ENCODE measurements around the gene TMEM120A. TPM values are rescaled to one million over a fixed set of nuclear protein-coding genes. Genes with fewer than 3 reads are reported as not detected.

Gene TMEM120A
- total RNA-seq, 1 experiment from 2014 or later, result 15.7 TPM

DNA sequence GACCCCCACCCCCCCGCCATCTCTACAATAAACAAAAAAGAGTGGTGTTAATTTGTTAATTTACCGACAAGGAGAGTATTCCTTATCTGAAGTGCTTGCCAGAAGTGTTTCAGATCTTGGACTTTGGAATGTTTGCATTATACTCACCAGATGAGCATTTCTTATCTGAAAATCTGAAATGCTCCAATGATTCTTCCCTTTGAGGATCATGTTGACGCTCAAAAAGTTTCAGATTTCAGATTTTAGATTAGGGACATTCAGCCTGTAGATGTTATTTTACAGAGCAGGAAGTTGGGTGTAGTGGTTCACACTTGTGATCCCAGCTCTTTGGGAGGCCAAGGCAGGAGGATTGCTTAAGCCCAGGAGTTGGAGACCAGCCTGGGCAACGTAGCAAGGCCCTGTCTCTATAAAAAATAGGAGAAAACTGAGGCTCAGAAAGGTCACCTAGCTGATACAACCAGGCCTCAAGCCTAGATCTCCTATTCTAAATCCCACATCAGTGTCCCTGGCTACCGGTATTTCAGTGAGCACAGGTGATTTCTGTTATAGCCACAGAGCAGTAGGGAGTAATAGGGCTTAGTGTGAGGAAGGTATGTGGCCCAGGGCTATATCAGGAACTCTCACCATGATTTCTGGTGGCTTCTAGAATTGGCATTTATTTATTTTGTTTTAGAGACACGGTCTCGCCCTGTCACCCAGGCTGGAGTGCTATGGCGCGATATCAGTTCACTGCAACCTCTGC lies 35.4 kb downstream of the TMEM120A start:
- peak; percentile 69 for DNase-seq (ENCODE audit: low read depth)

DNA sequence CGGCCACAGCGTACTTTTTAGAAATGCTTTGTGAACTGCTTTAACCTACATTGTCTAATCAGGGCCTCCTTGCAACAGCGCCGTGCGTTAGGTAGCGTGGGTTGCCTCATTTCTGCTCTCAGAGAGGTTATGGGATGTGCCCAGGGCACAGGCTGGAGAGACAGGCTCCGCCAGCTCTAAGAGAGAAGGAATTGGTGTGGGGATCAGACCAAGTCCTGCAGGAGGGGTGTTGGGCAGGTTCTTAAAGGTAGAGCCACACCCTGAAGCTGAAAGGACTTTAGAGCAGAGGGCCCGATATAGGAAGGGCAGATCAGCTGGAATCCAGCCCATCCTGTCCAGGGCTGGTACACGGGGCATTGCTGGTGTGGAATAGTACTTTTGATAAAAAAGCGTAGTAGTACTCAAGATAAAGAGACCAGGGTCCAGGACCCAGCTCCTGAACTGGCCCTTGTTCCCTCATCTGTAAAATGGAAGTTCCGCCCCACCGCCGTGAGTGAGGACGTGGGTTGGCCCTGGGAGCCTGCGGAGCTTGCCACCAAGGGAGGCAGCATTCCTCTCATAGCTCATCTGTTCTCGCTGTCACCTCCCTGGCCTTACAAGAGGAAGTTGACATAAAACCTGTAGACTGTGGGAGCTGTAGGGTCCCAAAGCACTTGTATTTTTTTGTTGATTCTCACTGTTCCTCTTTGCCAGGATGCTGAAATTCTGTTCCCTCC lies 37.2 kb downstream of the TMEM120A start:
- no peak for DNase-seq (ENCODE audit: low read depth)

DNA sequence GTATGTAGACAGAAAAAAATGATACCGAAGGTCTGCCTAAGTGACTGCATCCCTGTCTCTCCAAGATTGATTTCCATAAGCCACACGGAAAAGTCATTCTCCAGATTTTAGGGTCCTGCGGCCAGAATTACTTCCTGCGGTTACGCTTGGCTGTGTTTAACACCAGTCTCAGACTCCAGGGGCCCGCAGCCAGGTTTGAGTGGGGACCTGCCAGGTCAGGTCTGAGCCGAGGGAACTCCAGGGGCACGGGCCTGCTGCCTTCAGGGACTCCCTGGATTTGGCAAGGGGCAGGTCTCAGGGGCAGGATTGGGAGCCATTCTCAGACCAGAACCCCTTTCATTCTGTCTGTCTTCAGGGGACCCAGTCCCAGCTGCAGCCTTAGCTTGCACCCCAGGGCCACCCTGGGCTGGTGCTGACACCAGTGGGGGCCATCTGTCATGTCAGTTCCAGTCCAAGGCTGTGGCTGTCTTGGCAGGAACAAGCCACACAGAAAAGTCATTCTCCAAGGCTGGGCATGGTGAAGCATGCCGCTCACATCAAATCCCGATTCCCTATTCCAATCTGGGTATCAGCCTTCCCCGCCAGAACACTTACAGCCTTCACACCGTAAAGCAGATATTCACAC lies 39.0 kb downstream of the TMEM120A start:
- no peak for DNase-seq (ENCODE audit: low read depth)

DNA sequence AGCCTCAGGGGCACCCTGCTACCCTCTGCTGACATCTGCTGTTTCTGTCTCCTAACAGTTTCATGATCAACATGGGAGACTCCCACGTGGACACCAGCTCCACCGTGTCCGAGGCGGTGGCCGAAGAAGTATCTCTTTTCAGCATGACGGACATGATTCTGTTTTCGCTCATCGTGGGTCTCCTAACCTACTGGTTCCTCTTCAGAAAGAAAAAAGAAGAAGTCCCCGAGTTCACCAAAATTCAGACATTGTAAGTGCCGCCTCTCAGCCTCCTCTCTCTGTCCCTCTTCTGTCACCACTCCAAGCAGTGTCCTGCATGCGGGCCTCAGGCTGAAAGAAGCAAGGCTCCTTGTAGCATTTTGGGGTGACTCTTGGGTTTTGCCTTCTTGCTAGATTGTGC lies 40.5 kb downstream of the TMEM120A start:
- DNase-seq (ENCODE audit: low read depth), result no peak

DNA sequence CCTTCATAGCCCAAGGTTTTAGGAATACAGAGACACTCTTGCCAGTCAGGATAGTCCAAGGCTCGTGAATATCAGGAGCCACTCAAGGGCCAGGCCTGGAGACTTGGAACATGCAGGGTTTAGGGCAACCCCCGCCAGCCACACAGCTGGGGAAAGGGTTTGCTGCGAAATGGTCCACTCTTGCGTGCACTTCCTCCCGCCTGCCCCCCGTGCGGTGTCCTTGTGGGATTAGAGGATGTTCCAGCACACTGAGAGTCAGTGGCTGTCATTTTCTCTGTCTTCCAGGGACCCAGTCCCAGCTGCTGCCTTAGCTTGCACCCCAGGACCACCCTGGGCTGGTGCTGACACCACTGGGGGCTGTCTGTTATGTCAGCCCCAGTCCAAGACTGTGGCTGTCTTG lies 41.0 kb downstream of the TMEM120A start:
- DNase-seq (ENCODE audit: low read depth), result no peak

DNA sequence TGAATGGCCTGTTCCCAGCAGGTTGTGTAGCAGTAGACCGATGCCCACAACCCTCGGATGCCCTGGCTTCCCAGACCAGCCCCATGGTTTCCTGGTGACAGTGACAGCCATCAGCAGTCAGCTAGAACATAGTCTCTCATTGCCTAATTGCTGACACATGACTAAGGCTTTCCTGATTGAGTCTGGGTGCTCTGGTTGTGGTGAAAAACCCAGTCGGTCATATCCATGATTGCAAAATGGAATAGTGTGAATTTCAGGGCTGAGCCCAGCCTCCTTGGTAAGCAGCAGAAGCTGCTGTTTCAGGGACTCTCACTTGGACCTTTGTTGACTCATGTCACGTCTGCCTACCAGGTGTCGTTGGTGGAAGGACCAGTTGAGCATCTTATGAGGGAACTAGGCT lies 42.9 kb downstream of the TMEM120A start:
- DNase-seq (ENCODE audit: low read depth), result peak; percentile 52

DNA sequence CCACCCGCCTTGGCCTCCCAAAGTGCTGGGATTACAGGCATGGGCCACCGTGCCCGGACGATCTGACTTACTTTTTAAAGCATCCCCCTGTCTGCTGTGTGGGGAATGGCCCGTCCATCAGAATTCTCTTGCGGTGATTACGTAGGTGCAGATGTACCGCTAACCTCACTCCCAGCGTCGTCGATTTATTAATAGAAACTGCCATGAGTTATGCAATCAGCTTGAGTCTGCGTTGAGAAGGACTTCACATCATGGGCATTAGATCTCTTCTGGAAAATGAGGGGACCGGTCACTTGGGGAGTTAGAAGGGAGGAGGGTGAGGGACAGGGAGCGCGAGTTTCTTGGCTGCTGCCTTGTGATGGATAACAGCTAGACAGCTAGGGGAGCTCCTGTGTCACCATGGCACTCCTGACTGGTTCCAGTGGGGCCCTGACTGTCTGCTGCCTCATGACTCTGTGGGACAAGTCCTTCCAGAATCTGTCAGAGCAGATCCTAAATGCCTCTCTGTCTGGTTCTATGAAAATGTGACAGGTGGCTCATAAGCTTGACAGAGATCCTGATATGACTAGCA lies 44.2 kb downstream of the TMEM120A start:
- DNase-seq (ENCODE audit: low read depth), result no peak

DNA sequence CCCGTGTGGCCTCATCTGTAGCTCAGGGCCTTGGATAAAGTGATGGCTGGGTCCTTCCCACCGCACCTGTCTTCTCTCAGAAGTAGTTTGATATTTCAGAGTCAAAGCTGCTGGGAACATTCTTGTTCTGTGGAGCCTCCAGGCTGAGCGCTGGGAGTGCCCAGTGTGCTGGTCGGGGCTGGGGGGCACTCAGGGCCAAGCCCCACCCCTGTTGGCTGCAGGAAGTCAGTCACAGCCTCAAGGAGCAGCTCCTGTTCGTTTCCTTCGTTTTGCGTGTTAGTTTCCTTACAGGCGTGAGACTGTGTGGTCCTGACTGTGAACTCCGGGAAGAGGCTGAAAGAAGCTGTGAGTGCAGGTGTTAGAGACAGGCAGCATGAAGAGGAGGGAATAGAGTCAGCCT lies 46.2 kb downstream of the TMEM120A start:
- no peak for DNase-seq (ENCODE audit: low read depth)

DNA sequence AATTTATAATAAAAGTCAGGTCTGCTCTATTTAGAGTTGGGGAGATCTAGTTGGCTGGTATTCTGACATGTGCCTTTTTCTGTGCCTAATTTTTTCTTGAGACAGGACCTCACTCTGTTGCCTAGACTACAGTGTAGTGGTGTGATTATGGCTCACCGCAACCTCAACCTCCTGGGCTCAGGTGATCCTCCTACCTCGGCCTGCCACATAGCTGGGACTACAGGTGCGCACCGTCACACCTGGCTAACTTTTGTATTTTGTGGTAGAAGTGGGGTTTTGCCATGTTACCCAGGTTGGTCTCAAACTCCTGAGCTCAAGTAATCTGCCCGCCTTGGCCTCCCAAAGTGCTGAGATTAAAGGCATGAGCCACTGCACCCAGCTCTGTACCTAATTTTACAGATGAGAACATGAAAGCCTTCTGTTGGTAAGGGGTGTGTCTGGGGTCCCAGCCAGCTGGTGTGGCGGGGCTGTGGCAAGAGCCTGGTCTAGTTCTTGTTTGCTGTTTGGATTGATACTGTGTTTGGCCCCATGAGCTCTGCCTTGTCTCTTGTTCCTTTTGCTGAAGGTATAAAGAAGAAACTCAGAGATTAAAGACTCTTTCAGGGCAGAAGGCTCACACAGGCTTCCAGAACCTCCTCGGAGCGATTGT lies 48.1 kb downstream of the TMEM120A start:
- no peak for DNase-seq (ENCODE audit: low read depth)

DNA sequence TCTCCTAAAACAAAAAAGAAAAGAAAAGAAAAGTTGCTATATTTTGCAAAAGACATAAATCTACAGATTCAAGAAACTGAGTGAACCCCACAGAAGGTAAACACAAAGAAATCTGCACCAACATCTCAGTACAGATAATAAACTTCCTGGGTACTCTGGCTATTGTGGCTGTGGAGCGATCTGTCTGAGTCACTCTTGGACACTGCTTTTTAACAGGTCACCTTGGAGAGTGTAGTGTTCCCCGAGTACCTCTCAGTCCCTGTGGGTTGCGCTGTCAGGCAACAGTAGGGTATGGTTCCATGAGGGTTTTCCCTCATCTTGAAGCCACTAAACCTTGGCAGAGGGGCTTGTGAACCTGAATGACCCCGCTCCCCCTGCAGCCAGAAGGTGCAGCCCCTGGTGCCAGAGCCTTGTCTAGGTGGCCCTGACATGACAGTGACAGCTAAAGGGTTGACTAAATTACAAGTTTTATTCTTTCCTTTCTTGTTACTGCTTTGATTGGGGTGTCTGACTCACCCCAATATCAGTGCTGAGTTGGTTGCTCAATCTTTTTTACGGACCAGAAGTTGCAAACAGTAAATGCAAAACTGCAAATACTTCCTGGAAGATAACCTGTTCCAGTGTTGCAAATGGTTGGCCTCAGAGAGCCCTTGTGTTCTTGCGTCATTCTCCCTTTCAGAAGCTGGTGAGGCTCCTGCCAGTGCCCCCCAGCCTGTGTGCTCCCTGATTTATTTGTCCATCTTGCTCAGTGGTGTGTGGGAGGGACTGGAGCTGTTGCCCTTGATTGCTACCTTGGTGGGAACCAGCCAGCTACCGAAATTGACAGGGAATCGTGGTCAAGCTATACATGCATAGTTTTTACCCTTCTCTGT lies 48.9 kb downstream of the TMEM120A start:
- DNase-seq (ENCODE audit: low read depth), result peak; percentile 68

DNA sequence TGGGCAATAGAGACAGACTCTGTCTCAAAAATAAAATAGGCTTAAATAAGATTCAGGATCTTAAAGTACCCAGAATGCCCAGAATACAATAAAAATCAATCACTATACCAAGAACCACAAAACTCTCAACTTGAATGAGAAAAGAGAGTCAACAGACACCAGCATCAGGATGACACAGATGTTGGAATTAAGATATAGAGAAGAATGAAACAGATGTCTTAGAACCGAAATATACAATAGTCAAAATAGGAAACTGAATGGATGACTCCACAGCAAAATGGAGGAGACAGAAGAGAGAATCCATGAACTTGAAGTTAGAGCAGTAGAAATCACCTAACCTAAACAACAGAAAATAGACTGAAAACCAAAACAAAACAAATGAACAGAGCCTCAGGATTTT lies 49.9 kb downstream of the TMEM120A start:
- DNase-seq (ENCODE audit: low read depth), result no peak

DNA sequence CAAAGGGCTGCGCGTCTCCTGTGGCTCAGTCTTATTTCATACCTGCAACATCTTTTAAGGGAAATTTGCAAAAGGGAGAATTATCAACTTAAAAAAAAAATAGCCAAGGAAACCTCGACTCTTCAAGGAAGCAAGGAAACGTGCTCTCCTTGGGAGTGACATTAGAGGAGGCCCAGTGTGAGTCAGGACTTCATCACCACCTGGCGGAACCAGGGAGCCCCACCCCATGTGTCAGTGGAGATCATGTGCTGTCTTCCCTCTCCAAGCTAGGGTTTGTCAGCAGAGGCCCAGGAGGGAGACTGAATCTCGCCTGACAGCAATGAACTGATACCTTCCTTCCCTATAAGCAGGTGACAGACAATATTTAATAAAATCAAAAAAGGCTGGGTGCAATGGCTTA lies 50.5 kb downstream of the TMEM120A start:
- DNase-seq (ENCODE audit: low read depth), result peak; percentile 76

DNA sequence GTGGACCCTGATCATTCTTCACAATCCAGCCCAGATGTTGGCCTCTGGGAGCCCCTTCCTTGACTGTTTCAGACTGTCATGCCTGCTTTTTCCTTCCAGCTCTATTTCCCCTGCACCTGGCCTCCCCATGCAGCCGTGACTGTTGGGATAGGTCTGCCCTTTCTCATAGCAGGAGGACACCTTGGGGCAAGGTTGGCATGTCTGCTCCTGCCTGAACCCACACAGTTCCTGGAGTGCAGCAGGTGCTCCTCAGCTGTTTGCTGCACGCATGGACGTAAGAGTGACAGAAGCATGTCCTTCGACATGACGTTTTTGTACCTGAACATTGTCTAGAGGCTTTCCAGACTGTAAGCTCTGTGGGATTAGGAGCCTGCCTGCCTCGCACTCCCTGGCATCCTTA lies 55.5 kb downstream of the TMEM120A start:
- no peak for DNase-seq (ENCODE audit: low read depth)

DNA sequence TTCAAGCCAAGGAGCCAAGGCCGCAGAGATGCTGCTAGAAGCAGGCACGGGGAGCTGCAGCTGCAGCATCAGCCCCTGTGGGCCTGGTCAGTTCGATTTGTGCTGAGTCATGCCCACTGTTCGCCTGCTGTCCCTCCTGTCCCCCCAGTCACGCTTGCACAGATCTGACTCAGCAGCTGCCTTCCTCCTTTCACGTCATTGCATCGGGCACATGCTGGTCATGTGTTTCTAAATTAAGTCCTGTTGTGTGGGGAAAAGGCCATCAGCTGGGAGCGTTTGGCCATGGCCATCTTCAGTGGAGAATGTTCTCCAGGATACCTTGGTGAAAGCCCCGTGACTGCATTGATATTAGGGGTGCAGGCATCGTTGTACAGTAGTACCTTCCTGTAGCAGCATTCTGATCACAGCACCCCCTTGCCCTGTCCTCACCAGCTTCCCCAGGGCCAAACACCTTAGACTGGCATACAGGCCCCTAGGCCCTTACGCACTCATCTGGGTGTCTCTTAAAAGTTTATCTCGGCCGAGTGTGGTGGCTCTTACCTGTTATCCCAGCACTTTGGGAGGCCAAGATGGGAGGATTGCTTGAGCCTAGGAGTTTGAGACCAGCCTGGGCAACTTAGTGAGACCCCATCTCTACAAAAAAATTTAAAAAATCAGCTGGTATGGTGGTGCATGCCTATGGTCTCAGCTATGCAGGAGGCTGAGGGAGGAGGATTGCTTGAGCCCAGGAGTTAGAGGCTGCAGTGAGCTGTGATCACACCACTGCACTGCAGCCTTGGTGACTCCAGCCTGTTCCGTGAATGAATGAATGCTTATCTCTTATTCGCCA lies 56.2 kb downstream of the TMEM120A start:
- DNase-seq (ENCODE audit: low read depth), result peak; percentile 88

Other genes starting within 250 kb of the TMEM120A start
- gene CCL26, start 222.4 kb downstream of the TMEM120A start, total RNA-seq (2014; rRNA removed; shearing (Covaris generic)), result 28.4 and 33.9 TPM in 2 replicates
- gene CCL24, start 180.8 kb downstream of the TMEM120A start, total RNA-seq (2014; rRNA removed; shearing (Covaris generic)), result not detected in 2 replicates
- 81.8 and 92.7 TPM in 2 replicates for gene RHBDD2, start 115.6 kb downstream of the TMEM120A start, total RNA-seq (2014; rRNA removed; shearing (Covaris generic))
- gene POR, start 79.4 kb downstream of the TMEM120A start, total RNA-seq (2014; rRNA removed; shearing (Covaris generic)), result 56.8 and 90.1 TPM in 2 replicates
- gene STYXL1, start 53.4 kb upstream of the TMEM120A start, total RNA-seq (2014; rRNA removed; shearing (Covaris generic)), result 69.8 and 77.7 TPM in 2 replicates
- gene MDH2, start 53.5 kb upstream of the TMEM120A start, total RNA-seq (2014; rRNA removed; shearing (Covaris generic)), result 90.7 and 117 TPM in 2 replicates
- 0.27 and 0.39 TPM in 2 replicates for gene SRRM3, start 207.3 kb upstream of the TMEM120A start, total RNA-seq (2014; rRNA removed; shearing (Covaris generic))